GM19324 (cell line): ENCODE measurements around the gene SYNJ2.

ENCODE experiments used
- ATAC-seq: cut with Tn5 transposase; IDR thresholded peaks from one replicate; pipeline ENCODE4 v1.9.1; 2021; ENCODE audit warnings: mild to moderate bottlenecking, moderate library complexity; ENCODE audit not compliant: unreplicated experiment, low FRiP score

The SYNJ2 gene

DNA sequence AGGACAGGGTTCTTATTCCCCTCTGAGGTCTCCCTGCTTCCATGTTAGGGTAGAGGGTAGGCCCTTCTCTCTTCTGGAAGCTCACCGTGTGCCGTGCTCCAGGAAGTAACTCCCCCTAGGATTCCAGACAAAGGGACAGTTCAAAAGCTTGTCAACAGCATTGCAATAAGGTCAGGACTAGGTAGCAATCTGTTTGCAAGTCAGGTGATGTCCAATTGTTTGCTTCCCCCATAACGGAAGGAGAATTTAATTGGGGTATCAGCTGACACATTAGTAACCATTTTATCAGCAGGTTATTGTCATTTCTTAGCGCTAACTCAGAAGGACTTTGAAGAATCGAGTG lies 41.9 kb downstream of the SYNJ2 start:
- ATAC-seq: no peak

DNA sequence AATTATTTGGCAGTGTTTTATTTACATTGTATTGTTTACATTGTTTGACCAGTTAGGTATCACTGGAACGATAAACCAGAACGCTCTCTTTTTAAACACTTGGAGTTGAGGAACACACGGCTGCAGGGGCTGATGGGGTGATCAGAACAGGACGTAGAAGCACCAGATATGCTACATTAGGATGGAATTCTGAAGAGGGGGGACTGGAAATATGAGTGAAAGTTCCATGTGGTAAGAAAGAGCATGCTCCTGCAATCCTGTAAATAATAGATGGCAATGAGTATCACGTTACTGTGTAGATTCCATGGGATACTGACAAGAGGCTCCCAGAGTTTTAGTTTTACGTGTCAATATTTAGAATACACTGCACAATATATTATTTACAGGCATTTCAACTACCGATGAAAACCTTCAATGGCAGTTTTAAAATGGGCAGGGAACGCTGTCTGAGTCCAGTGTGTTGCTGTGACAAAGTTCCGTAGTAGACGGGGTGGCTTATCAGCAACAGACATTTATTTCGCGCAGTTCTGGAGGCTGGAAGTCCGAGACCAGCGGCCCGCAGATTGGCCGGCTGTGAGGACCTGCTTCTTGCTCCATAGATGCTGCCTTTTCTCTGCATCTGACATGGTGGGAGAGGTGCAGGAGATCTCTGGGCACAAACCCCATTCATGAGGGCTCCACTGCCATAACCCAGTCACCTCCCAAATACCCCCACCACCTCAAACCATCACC lies 43.1 kb downstream of the SYNJ2 start:
- no peak for ATAC-seq

DNA sequence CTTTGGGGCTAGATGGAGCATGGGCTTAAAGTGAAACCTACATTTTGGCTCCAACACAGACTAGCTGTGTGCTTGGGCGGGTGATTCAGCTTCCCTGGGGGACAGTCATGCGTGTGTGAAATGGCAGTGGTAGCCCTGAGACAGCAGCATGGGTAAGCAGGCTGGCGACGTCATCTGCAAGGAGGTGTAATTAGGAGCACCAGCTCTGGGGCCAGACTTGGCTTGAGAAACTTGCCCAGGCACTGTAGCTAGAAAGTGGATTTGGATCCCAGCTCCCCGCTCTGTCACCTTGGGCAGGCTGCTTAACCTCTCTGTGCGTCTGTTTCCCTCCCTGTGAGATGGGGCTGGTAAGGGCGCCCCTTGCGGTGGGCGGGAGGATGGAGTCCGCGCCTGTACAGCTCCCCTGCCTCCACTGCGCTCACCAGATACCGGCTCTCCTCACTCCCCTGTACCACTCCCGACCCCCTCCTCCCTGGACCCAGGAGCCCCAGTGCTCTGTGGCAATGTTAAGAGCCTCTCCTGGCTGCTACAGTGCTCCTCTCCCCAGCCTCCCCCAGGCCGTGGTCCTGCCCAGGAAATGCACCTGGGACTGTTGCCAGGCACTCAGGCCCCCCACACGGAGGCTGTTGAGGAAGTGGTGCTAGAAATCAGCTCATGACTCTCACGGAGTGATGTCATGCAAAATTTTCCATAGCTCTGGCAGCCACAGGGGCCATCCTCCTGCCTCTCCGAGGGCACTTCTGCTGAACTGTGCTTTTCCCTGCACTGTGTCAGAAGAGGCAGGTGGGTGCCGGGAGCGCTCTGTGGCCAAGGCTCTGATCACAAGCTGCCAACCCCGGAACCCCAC lies 44.6 kb downstream of the SYNJ2 start:
- peak; percentile 72 for ATAC-seq

DNA sequence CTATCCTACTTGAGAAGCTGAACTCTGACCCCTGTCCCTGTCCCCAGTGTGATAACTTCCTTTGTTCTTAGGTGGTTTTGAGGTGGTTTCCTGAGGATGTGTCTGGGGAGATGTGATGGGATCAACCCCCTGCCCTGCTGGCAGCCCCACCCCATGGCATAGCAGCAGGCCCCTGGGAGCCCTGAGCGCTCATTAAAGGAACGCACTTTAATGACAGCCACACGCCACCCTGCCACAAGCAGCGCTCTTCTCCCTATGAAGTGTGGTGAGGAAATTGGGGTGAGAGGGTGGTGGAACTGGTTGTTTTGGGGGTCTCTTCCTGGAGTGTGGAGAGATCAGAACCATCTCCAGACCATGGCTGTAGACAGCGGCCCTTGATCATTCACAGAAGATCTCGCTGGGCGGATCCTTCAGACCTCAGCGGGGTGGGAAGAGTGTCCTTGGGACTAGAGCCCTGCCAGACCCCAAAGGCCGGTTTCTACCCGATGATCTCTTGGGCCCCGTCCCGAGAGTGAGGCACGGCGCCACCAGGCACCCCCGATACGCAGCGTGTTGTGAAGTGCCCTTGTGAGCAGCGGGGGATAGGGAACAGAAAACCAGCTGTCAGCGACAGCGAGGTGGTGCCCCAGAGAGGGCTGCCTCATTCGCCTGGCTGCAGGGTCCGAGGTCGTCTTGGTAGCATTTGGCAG lies 45.4 kb downstream of the SYNJ2 start:
- ATAC-seq: no peak

DNA sequence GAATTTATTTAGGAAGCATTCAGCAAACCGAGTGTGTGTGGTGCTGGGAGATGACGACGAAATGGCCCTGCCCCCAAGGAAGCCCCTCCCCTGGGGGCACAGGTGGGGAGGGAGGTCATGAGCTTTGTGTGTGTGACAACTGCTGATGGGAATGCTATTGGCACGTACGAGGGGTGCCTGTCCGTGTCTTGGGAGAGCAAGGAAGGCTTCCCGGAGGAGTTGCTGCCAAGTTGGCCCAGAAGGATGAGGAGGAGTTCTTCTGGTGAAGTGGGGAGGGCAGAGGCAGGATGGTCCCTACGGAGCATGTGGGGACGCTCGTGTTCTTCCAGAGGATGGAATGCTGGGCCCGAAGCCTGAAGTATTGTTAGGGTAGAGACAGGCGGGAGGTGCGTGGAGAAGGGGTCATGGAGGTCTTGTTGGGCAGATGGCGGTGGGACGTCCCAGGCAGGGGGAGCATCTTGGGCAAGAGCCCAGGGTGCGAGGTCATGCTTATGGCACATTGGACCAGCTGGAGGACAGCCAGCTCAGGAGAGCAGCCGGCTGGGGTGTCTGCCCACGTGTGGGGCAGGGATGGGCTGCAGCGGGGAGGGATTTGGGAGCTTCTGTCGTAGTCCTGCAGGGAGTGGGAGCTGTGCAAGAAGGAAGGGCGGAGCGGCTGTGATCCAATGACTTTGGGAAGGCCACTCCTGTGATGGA lies 46.1 kb downstream of the SYNJ2 start:
- ATAC-seq: no peak

DNA sequence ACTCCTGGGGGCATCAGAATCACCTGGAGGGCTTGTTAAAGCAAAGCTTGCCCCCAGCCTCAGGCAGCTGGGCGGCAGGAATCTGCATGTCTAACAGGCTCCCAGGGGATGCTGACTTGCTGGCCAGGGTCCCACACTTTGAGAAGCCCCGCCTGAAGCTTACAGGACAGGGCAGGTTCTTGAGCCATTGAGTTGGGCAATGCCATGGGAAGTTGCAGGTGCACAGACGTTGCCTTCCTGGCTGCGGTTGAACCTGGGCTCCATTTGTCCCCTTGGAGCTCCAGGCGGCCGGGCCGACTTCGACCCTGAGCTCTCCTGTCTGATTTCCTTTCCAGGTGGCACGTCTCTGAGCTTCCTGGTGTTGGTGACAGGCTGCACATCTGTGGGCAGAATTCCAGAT lies 46.8 kb downstream of the SYNJ2 start:
- ATAC-seq: no peak

DNA sequence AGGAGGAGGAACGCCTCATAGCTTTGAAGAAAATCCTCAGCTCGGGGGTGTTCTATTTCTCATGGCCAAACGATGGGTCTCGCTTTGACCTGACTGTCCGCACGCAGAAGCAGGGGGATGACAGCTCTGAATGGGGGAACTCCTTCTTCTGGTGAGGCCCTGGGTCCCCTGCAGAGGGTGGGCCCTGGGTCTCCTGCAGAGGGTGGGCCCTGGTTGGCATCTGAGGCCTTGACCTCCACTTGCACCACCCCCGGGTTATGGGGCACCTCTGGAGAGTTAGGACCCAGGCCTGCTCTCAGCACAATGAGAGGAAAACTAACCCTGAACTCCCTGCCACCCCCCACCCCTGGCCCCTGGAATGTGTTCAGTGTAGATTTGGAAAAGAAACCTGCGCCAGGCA lies 47.2 kb downstream of the SYNJ2 start:
- ATAC-seq: no peak

DNA sequence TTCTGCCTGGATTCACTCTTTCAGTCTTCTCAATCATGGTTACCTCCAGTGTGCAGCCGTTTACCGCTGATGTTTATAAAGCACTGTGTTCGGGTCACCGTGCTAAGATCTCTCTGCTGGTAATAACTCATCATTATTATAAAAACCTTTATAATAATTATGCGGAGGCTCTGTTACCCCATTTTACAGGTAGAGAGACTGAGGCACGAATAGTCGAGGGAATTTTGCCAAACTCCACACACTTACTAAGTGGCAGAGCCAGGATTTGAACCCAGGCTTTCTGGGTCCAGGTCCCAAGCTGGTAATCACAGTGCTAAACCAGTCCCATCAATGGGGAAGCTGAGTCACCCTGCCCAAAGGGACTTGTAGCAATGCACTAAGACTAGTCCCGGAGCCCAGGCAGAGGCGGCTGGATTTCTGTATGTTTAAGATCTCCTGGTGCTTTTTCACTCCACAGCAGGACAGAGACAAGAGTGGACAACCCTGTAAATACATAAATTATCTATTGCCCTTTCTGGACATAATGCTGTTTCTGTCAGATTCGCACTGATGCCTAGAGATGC lies 48.1 kb downstream of the SYNJ2 start:
- no peak for ATAC-seq

DNA sequence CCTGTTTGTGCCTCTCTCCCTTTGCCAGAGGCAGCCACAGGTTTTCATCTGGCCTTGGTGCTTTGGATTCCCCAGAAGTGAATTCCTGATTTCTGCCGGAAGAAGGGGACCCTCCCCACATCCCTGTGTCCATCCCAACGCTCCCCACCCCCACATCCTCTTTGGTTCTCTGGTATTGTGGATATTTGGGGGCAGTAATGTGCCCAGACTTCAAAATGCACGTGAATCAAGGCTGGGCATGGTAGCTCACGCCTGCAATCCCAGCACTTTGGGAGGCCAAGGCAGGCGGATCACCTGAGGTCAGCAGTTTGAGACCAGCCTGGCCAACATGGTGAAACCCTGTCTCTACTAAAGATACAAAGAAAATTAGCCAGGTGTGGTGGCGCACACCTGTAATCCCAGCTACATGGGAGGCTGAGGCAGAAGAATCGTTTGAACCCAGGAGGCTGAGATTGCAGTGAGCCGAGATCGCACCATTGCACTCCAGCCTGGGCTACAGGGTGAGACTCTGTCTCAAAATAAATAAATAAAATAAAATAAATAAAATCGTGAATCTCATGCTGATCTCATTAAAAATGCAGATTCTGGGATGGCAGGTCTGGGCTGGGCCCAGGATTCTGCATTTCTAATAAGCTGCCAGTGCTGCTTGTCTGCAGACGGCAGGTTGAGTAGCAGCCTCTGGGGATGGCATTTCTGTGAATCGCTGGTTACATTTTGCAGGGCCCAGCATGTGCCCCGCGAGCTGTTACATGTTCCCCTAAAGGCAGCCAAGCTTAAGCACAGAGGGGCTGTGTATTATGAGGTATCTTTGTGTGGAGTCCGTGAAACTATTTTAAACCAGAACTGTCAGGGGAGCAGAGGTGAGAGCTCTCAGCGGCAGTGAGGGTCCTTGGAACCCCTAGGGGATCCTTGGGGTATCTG lies 49.0 kb downstream of the SYNJ2 start:
- no peak for ATAC-seq

DNA sequence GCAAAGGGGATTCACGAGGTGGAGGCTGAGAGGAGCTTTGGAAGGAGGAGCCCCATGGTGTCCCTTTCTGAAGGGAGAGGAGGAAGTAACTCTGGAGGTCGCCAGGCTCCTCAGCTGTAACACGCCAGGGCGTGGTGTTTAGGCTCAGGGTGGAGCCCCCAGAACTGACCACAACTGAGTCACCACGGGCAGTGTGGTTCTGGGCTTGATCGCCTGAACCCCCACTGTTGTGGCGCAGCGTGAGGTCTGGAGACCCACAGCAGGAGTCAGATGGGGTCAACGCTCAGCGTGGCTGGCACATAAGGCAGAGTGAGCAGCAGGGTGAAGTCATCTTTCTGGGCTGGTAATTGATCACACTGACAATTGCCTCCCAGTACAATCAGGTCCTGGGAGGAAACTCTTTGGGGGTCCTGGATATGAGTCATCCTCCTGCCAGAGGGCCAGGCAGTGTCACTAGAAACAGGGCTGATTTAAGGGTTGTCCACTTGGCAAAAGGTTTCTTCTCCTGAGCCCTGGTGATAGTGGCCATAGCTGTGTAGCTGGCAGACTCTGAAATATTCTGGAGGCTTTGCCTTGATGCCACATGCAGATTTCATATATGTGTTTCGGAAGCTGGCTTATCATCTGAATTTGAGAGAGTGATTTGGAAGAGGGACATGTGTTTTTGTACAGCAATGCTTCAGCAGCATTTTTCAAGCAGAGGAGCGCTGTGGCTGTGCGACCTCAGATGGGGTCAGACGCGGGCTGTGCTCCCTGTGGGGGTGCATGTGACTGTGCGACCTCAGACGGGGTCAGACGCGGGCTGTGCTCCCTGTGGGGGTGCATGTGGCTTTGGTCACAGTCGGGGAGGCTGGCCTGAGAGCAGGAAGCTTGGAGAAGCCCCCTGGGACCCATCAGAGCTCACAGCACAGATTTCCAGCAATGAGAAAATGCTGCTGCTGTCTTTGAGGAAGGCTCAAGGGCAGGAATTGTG lies 50.0 kb downstream of the SYNJ2 start:
- no peak for ATAC-seq

DNA sequence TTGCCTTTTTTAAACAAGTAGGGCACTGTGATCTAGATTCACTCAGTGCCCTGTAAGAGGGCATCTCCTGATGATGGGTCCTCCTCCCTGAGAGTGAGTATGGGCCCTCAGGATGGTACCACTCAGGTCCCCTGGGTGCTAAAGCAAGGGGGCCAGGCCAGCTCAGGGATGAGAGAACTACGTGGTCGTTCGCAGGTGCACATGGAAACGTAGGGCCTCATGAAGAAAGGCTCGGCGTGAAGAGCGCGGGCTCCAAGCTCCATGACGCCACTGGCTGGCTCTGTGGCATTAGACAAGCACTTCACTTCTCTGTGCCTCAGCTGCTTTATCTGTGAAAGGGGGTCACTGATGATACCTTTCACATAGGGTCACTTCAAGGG lies 50.7 kb downstream of the SYNJ2 start:
- ATAC-seq: no peak

DNA sequence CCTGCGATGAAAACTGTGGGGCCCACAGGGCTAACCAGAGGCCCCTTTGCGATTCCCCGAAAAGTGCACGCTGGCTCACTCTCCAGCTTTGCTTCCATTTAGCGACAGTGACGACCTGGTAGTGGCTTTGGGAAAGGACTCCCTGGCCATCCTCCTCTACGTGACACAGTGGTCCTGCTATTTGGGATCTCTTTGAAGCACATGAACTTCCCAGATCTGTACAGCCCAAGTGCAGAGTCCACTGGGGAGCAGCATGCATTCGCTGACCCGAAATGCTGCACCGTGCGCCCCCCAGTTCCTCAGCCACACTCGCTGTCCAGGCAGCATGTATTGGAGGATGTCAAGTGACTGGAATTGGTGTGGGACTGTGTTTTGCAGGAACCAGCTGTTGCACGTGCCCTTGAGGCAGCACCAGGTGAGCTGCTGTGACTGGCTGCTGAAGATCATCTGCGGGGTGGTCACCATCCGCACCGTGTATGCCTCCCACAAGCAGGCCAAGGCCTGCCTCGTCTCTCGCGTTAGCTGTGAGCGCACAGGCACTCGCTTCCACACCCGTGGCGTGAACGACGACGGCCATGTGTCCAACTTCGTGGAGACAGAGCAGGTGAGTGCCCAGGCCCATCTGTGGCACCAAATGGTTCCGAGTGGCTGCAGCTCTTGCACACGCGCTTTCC lies 51.6 kb downstream of the SYNJ2 start:
- no peak for ATAC-seq

DNA sequence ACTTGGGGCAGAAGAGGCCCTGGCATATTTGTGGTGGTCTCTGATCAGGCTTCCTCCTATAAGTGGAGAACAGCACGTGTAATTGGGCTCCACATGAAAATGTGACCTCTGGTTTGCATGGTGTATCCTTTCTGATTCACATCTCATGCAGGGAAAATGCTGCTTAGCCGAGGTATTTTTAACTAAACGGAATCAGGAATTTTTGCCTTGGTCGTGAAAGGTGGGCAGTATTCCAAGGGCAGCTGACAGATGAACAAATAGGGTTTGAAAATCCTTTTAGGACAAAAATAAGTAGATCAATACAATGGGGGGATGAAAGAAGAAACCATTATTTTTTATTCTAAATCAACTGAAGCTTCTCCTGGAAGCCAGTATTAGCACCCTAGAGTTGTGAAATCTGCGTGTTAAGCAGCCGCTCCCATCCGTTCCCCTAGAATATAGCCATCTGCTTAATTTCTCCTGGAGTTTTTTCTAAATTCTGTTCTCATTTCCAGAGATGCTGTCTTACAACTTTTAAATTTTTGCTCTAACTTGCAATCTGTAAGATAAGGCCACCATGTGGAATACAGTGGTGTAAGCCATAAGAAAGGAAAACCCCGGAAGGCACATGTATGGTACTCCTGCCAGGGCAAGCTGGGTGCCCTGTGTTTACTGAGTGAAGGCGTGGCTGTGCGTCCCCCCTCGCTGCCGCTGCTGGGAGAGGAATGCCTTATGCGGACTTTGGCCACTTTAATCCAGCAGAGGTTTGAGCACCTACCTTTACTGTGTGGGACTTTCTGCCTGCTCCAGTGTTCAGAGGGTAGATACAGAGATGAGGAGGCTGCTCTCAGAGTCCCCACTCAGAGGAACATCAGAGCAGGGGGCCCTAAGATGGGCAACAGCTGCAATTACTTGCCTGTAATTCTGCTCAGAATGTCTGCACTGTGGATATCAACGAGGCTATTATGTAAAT lies 52.4 kb downstream of the SYNJ2 start:
- no peak for ATAC-seq

DNA sequence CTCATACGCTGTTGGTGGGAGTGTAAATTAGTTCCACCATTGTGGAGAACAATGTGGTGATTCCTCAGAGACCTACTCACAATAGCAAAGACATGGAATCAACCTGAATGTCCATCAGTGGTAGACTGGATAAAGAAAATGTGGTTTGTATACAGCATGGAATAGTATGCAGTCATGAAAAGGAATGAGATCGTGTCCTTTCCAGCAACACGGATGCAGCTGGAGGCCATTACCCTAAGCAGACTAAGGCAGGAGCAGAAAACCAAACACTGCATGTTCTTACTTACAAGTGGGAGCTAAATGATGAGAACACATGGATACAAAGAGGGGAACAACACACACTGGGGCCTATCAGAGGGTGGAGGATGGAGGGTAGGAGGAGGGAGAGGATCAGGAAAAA lies 54.6 kb downstream of the SYNJ2 start:
- no peak for ATAC-seq

DNA sequence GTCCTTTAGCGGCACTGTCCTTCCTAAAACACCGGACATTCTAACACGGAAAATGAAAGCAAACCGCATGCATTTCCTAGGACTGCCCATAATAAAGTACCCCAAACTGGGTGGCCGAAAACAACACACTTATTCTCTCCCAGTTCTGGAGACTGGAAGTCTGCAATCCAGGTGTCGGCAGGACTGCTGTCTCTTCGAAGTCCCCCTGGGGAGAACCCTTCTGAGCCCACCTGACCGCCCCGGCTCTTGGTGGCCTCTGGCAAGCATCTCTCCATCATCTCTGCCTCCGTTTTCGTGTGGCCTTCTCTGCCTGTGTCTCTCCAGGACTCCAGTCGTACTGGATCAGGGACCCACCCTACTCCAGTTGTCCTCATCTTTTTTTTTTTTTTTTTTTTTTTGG lies 55.4 kb downstream of the SYNJ2 start:
- ATAC-seq: no peak

DNA sequence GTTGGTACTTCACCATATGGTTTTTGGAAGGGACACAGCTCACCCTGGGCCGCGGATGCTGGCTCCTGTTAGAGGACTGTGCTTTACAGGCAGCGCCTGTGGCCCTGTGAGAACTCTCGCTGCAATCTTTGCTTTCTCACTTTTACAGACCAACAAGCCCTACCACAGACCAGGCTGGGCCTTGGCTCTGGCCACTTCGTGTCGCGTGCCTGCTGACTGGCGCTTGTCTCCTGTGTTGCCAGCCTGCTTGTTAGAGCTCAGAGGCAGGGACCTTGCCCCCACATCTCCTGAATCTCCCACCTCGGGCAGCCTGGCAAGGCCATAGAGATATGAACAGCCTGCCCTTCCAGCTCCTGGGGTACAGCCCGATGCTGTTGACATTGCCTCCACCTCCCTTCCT lies 56.1 kb downstream of the SYNJ2 start:
- ATAC-seq: no peak
